Naive thymus-derived CD4-positive, alpha-beta T cell (primary cell): ENCODE data around the gene USP53. TPM values are rescaled to one million over a fixed set of nuclear protein-coding genes. Genes with fewer than 3 reads are reported as not detected.
"Not testable (repeated sequence)": the region's sequence is repeated elsewhere in the genome, so short reads cannot be mapped to it uniquely, and the experiment has no call there.

ENCODE experiments used
- ATAC-seq: fragments of 150-1000 bp; cut with Tn5 transposase; 2 replicates; pipeline ENCODE4 v1.10.0; 2021; ENCODE audit warnings: mild to moderate bottlenecking, moderate library complexity
- CTCF ChIA-PET: fragments of 350-600 bp; sonication (Branson Sonifier 250); formaldehyde crosslinking; loops from one replicate; lab custom pipeline; 2021; ENCODE audit warnings: antibody characterized with exemption; lab: Charles Lee
- POLR2A ChIA-PET: fragments of 350-600 bp; sonication (Branson Sonifier 250); formaldehyde crosslinking; loops from one replicate; lab custom pipeline; 2021; ENCODE audit warnings: antibody characterized with exemption, inconsistent platforms; lab: Charles Lee
- DNase-seq, 9 donors: peaks; one replicate each; pipeline versions ENCODE4 v3.0.0 to v3.0.0-alpha.2; 2020 to 2022; ENCODE audit warnings: mixed read lengths in 1 of 9
- H3K27ac ChIP-seq: one replicate; pipeline ENCODE4 v1.7.0; 2013; ENCODE audit warnings: mild to moderate bottlenecking, low read depth, low read length, moderate library complexity
- H3K27me3 ChIP-seq, 2 donors: one replicate each; pipeline ENCODE4 v1.7.0; 2013; ENCODE audit warnings: low read length in 2 of 2, mild to moderate bottlenecking in 2 of 2, moderate library complexity in 2 of 2; ENCODE audit not compliant: control insufficient read depth in 2 of 2, insufficient read depth in 2 of 2
- H3K36me3 ChIP-seq, 3 experiments: 1 replicate in 2 of 3; 2 replicates in 1 of 3; pipeline ENCODE4 v1.7.0; 2013; ENCODE audit warnings: low read length in 3 of 3, mild to moderate bottlenecking in 3 of 3, moderate library complexity in 1 of 3; ENCODE audit not compliant: insufficient read depth in 3 of 3, control insufficient read depth in 2 of 3
- H3K4me1 ChIP-seq, 2 donors: one replicate each; pipeline ENCODE4 v1.7.0; 2013; ENCODE audit warnings: low read length in 2 of 2, mild to moderate bottlenecking in 2 of 2, moderate library complexity in 1 of 2; ENCODE audit not compliant: control insufficient read depth in 2 of 2, insufficient read depth in 2 of 2
- H3K4me3 ChIP-seq: 2 replicates; pipeline ENCODE4 v1.7.0; 2013; ENCODE audit warnings: mild to moderate bottlenecking, low read length
- H3K9me3 ChIP-seq, 3 experiments: 1 replicate in 2 of 3; 2 replicates in 1 of 3; pipeline ENCODE4 v1.7.0; 2013; ENCODE audit warnings: low read length in 3 of 3; ENCODE audit not compliant: control insufficient read depth in 2 of 3
- H3K27ac Mint-ChIP-seq, 9 donors: one replicate each; pipeline ENCODE4 v1.8.0; 2020 to 2022; ENCODE audit warnings: mixed read lengths in 9 of 9, mild to moderate bottlenecking in 8 of 9, moderate library complexity in 5 of 9, inconsistent platforms in 2 of 9
- H3K27me3 Mint-ChIP-seq, 5 donors: one replicate each; pipeline ENCODE4 v1.8.0; 2021 to 2022; ENCODE audit warnings: mixed read lengths in 5 of 5, mild to moderate bottlenecking in 1 of 5
- H3K36me3 Mint-ChIP-seq, 5 donors: one replicate each; pipeline ENCODE4 v1.8.0; 2020 to 2022; ENCODE audit warnings: mixed read lengths in 5 of 5, mild to moderate bottlenecking in 3 of 5, inconsistent platforms in 1 of 5
- H3K4me1 Mint-ChIP-seq, 7 donors: one replicate each; pipeline ENCODE4 v1.8.0; 2020 to 2022; ENCODE audit warnings: mixed read lengths in 7 of 7, mild to moderate bottlenecking in 3 of 7, inconsistent platforms in 1 of 7
- H3K4me3 Mint-ChIP-seq, 10 donors: one replicate each; pipeline ENCODE4 v1.8.0; 2020 to 2022; ENCODE audit warnings: mild to moderate bottlenecking in 10 of 10, mixed read lengths in 10 of 10, moderate library complexity in 6 of 10, inconsistent platforms in 2 of 10
- H3K9me3 Mint-ChIP-seq, 11 donors: one replicate each; pipeline ENCODE4 v1.8.0; 2020 to 2022; ENCODE audit warnings: mixed read lengths in 11 of 11, mild to moderate bottlenecking in 4 of 11, inconsistent platforms in 1 of 11, moderate library complexity in 1 of 11
- intact Hi-C, 2 donors: fragments of 100-400 bp; cut with micrococcal nuclease; formaldehyde crosslinking; loops; one replicate each; pipeline ENCODE4 v1.15.1; 2023
- polyA plus RNA-seq, 2 donors: library from polyadenylated mRNA; unstranded; fragments of 300-500 nt; fragmentation: Illumina TruSeq; gene quantifications; one replicate each; pipeline ENCODE4 v1.2.3, GENCODE V29; 2021
- total RNA-seq, 6 experiments: library from RNA in 5 of 6; stranded (reverse) in 5 of 6; gene quantifications; 1 replicate in 5 of 6; 2 replicates in 1 of 6; pipeline ENCODE4 v1.2.3 and lab custom pipeline; 2021 to 2026

The USP53 gene
- total and polyA plus RNA-seq, 7 experiments from 2014 or later: 7.3 to 29.8 (median 21.2) TPM

DNA sequence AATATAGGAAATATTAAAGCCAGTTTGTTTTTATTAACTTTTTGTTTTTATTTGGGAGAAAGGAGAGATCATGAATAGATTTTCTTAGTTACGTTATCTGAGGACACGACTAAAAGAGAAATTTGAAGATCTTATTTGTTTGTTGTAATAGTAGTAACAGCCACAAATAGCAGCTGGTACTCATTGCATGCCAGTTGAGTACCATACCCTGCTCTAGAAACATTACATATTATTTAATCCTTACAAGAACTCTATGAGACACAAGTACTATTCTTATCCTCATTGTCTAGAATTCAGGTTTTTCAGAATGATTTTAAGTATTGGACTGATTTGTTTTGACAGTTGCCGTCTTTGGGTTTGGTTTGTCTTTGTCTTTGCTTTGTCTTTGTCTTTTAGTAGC is 31.8 kb downstream of the USP53 start:
- Histone ChIP-seq H3K27me3 (no peaks in the 10 kb centered on the region), H3K27ac (no peak overlapping the region), H3K4me1 (no peaks in the 10 kb centered on the region), H3K4me3 (no peak overlapping the region), H3K9me3 (no peaks in the 10 kb centered on the region), H3K36me3 (peaks cover 4 to 16% (median 6%) of the 10 kb centered on the region in 3 experiments)
- Mint-ChIP-seq H3K4me1 (peaks cover 0 to 34% (median 0%) of the 10 kb centered on the region in 7 donors), H3K9me3 (no peaks in the 10 kb centered on the region), H3K36me3 (peaks cover 8 to 49% (median 33%) of the 10 kb centered on the region in 5 donors), H3K27ac (peak overlapping the region in 2 of 9 donors; percentile 3 to 9), H3K27me3 (no peaks in the 10 kb centered on the region), H3K4me3 (no peak overlapping the region)
- POLR2A ChIA-PET: no interaction called here
- CTCF ChIA-PET: no interaction called here
- no peak for DNase-seq
- intact Hi-C loops: no loop called here
- ATAC-seq: no peak

DNA sequence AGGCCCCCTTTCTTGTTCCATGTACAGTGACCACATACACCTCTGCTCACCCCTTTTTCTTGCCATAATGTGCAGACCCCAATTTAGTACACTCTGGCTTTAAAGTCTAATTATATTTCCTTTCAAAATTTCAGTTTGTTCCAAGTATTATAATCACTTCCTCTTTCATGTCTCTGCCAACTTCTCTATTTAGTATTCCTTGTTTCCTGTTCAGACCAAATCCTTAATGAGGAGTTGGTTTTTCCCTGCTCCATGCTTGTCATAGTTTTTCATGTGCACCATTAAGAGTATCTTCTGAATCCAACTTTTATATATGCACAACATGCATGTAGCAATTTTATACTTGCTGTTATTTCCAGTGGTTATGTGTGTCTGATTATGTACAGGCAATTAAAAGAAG is 32.3 kb downstream of the USP53 start:
- peak overlapping the region in 2 of 9 donors; percentile 3 to 9 for H3K27ac Mint-ChIP-seq

DNA sequence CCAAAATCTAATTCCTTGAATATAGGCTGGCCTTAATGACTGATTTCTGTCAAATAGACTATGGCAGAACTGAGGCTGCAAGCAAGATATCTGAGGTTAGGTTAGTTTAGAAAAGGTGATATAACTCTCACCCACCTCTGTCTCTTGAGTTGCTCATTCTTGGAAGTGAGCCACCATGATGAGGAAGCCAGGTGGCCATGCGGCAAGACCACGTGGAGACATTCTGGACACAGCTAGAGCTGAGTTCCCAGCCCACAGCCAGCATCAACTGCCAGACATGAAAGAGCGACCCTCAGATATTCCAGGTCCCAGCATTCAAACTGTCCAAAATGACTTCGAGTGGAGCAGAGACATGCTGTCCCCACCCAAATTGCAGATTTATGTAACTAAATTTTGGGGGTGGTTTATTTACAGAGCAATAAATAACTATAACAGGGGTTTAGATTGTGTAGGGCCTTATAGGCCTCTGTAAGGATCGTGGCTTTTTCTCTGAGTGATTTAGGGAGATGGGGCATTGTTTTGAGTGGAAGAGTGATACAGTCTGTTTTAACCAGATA is 33.7 kb downstream of the USP53 start:
- Histone ChIP-seq H3K36me3 (peaks cover 4 to 17% (median 6%) of the 10 kb centered on the region in 3 experiments), H3K9me3 (no peaks in the 10 kb centered on the region), H3K4me1 (no peaks in the 10 kb centered on the region), H3K27ac (no peak overlapping the region), H3K4me3 (no peak overlapping the region), H3K27me3 (no peaks in the 10 kb centered on the region)
- POLR2A ChIA-PET: interaction anchor here (1.2 kb wide), 1 partner anchor 33 kb away, joined by 3 read pairs; no protein-coding TSS in a partner anchor
- ATAC-seq (no peak), DNase-seq (no peak)
- Mint-ChIP-seq H3K36me3 (peaks cover 17 to 54% (median 48%) of the 10 kb centered on the region in 5 donors), H3K4me1 (peaks cover 0 to 31% (median 0%) of the 10 kb centered on the region in 7 donors), H3K4me3 (no peak overlapping the region), H3K27ac (peak overlapping the region in 4 of 9 donors; percentile 24 to 67 (median 56)), H3K9me3 (peaks cover 0 to 2% (median 0%) of the 10 kb centered on the region in 11 donors), H3K27me3 (no peaks in the 10 kb centered on the region)
- CTCF ChIA-PET: no interaction called here
- intact Hi-C loops: loop anchor here in 1 of 2 donors (2.0 kb wide), 1 partner anchor 17 kb away; no protein-coding TSS in a partner anchor

More for the DNA sequence above, 32.3 kb downstream of the USP53 start:
- DNase-seq (no peak), ATAC-seq (no peak)
- Mint-ChIP-seq H3K4me1 (peaks cover 0 to 34% (median 0%) of the 10 kb centered on the region in 7 donors), H3K27me3 (no peaks in the 10 kb centered on the region), H3K36me3 (peaks cover 8 to 48% (median 37%) of the 10 kb centered on the region in 5 donors), H3K9me3 (no peaks in the 10 kb centered on the region), H3K4me3 (no peak overlapping the region)
- POLR2A ChIA-PET: interaction anchor here (1.2 kb wide), 1 partner anchor 31 kb away, joined by 3 read pairs; no protein-coding TSS in a partner anchor
- H3K9me3 ChIP-seq: no peaks in the 10 kb centered on the region
- H3K36me3 ChIP-seq: peaks cover 4 to 16% (median 6%) of the 10 kb centered on the region in 3 experiments
- intact Hi-C loops: no loop called here
- no peaks in the 10 kb centered on the region for H3K4me1 ChIP-seq
- H3K27ac ChIP-seq: no peak overlapping the region
- no peak overlapping the region for H3K4me3 ChIP-seq
- CTCF ChIA-PET: no interaction called here
- no peaks in the 10 kb centered on the region for H3K27me3 ChIP-seq

DNA sequence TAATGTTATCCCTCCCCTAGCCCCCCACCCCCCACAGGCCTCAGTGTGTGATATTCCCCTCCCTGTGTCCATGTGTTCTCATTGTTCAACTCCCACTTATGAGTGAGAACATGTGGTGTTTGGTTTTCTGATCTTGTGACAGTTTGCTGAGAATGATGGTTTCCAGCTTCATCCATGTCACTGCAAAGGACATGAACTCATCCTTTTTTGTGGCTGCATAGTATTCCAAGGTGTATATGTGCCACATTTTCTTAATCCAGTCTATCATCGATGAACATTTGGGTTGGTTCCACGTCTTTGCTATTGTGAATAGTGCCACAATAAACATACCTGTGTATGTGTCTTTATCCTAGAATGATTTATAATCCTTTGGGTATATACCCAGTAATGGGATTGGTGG is 38.5 kb downstream of the USP53 start:
- peaks cover 4 to 26% (median 6%) of the 10 kb centered on the region in 3 experiments for H3K36me3 ChIP-seq
- POLR2A ChIA-PET, H3K9me3 ChIP-seq, H3K4me1 ChIP-seq, intact Hi-C loops, H3K27me3 ChIP-seq, CTCF ChIA-PET, H3K27me3 Mint-ChIP-seq, H3K27ac Mint-ChIP-seq, DNase-seq, H3K4me3 Mint-ChIP-seq, H3K4me3 ChIP-seq, H3K27ac ChIP-seq, ATAC-seq: not testable (repeated sequence)
- H3K4me1 Mint-ChIP-seq: peaks cover 0 to 14% (median 0%) of the 10 kb centered on the region in 7 donors
- H3K36me3 Mint-ChIP-seq: peaks cover 44 to 74% (median 62%) of the 10 kb centered on the region in 5 donors
- H3K9me3 Mint-ChIP-seq: peaks cover 6 to 26% (median 11%) of the 10 kb centered on the region in 11 donors

DNA sequence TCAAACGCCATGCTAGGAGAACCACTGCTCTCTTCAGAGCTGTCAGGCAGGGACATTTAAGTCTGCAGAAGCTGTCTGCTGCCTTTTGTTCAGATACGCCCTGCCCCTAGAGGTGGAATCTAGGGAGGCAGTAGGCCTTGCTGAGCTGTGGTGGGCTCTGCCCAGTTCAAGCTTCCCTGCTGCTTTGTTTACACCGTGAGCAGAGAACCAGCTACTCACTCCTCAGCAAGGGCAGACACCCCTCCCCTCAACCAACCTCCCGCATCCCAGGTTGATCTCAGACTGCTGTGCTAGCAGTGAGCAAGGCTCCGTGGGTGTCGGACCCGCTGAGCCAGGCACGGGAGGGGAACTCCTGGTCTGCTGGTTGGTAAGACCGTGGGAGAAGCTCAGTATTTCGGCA is 42.7 kb downstream of the USP53 start:
- POLR2A ChIA-PET: interaction anchor here (1.0 kb wide), 1 partner anchor 29 kb away, joined by 3 read pairs; no protein-coding TSS in a partner anchor
- DNase-seq, H3K27ac ChIP-seq, intact Hi-C loops, ATAC-seq, H3K4me1 Mint-ChIP-seq, CTCF ChIA-PET, H3K4me1 ChIP-seq, H3K27ac Mint-ChIP-seq, H3K4me3 Mint-ChIP-seq, H3K9me3 ChIP-seq, H3K4me3 ChIP-seq, H3K27me3 ChIP-seq, H3K27me3 Mint-ChIP-seq: not testable (repeated sequence)
- H3K36me3 ChIP-seq: peaks cover 0 to 29% (median 0%) of the 10 kb centered on the region in 3 experiments
- Mint-ChIP-seq H3K36me3 (peaks cover 36 to 74% (median 50%) of the 10 kb centered on the region in 5 donors), H3K9me3 (peaks cover 7 to 26% (median 11%) of the 10 kb centered on the region in 11 donors)

DNA sequence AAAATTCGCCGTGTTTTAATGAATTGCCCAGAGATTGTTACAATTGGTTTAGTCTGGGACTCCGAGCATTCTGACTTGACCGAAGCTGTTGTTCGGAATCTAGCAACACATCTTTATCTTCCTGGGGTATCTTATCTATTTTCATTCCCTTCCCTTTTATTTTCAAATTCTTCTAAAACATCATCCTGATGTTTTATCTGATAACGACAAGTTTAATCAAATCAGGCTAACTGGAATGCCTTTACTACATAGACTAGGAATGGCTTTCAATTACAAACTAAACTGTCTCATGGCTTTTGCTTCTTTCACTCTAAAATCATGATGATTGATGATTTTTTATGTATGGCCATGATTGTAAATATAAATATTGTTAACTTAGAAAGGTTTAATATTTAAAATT is 48.0 kb downstream of the USP53 start:
- Histone ChIP-seq H3K4me3 (no peak overlapping the region), H3K36me3 (peaks cover 0 to 27% (median 0%) of the 10 kb centered on the region in 3 experiments), H3K27ac (no peak overlapping the region), H3K9me3 (no peaks in the 10 kb centered on the region), H3K27me3 (no peaks in the 10 kb centered on the region), H3K4me1 (no peaks in the 10 kb centered on the region)
- peaks cover 8 to 45% (median 28%) of the 10 kb centered on the region in 5 donors for H3K36me3 Mint-ChIP-seq
- intact Hi-C loops: no loop called here
- peaks cover 0 to 5% (median 0%) of the 10 kb centered on the region in 11 donors for H3K9me3 Mint-ChIP-seq
- no peak overlapping the region for H3K27ac Mint-ChIP-seq
- ATAC-seq: no peak
- H3K27me3 Mint-ChIP-seq: no peaks in the 10 kb centered on the region
- POLR2A ChIA-PET: no interaction called here
- H3K4me3 Mint-ChIP-seq: no peak overlapping the region
- no peak for DNase-seq
- CTCF ChIA-PET: no interaction called here
- peaks cover 0 to 7% (median 0%) of the 10 kb centered on the region in 7 donors for H3K4me1 Mint-ChIP-seq
